HCT116 (cell line): ENCODE data around the gene KLHL35. TPM values are rescaled to one million over a fixed set of nuclear protein-coding genes. Genes with fewer than 3 reads are reported as not detected.

Experiments
- ATAC-seq: fragments of 200-7000 bp; cut with Tn5 transposase; 2 replicates; pipeline ENCODE4 v1.9.1; 2020; ENCODE audit warnings: mild to moderate bottlenecking, moderate library complexity
- BruUV-seq: library from RNA; stranded (reverse); fragments of 400-500 nt; replicated peaks from 2 replicates; lab custom pipeline; 2021; lab: Mats Ljungman, UMichigan
- CTCF ChIA-PET: fragments of 300-600 bp; sonication (Branson Sonifier 250); formaldehyde crosslinking; loops from one replicate; lab custom pipeline; 2021; ENCODE audit warnings: antibody characterized with exemption; lab: Charles Lee
- POLR2A ChIA-PET: fragments of 300-600, 350-600 bp; sonication (Branson Sonifier 250); formaldehyde crosslinking; loops from one replicate; lab custom pipeline; 2021; ENCODE audit warnings: antibody characterized with exemption; lab: Charles Lee
- RAD21 ChIA-PET, 2 experiments: fragments of 300-600 bp; sonication (Branson Sonifier 250); formaldehyde crosslinking; loops; one replicate each; lab custom pipeline; 2023; ENCODE audit warnings: low total read pairs in 2 of 2; ENCODE audit not compliant: uncharacterized antibody in 2 of 2, unreplicated experiment in 2 of 2, low non-redundant PET in 1 of 2; lab: Charles Lee
- DNase-seq: peaks from one replicate; pipeline ENCODE4 v3.0.0-alpha.2; 2010; ENCODE audit warnings: low read depth, low spot score
- H2AFZ ChIP-seq: fragments of 200-600 bp; shearing (Covaris generic), sonication (generic); 2 replicates; pipeline ENCODE4 v1.6.1; 2017; ENCODE audit warnings: low read depth, mixed run types, mixed read lengths, antibody characterized with exemption, low read length; ENCODE audit not compliant: poor library complexity, severe bottlenecking
- H3K27ac ChIP-seq: 2 replicates; pipeline ENCODE4 v1.5.1; 2012; ENCODE audit warnings: low read depth, low read length
- H3K27me3 ChIP-seq: fragments of 200-600 bp; sonication (generic); 2 replicates; pipeline ENCODE4 v1.6.1; 2016; ENCODE audit warnings: mixed run types, low read length, mixed read lengths; ENCODE audit not compliant: insufficient read depth
- H3K36me3 ChIP-seq, 2 experiments: fragments of 200-500 bp in 1 of 2; fragments of 200-600 bp in 1 of 2; sonication (Bioruptor generic) in 1 of 2; sonication (generic) in 1 of 2; 2 replicates each; pipeline versions ENCODE4 v1.5.1 to v1.6.1; 2014 to 2016; ENCODE audit warnings: low read length in 2 of 2, inconsistent platforms in 1 of 2, mixed read lengths in 1 of 2, mixed run types in 1 of 2; ENCODE audit not compliant: insufficient read depth in 2 of 2, control insufficient read depth in 1 of 2
- H3K4me1 ChIP-seq, 2 experiments: fragments of 200-600 bp in 1 of 2; sonication (generic) in 1 of 2; 2 replicates each; pipeline versions ENCODE4 v1.5.1 to v1.6.1; 2012 to 2017; ENCODE audit warnings: low read length in 2 of 2, inconsistent platforms in 1 of 2, mild to moderate bottlenecking in 1 of 2, mixed read lengths in 1 of 2, mixed run types in 1 of 2, moderate library complexity in 1 of 2; ENCODE audit not compliant: insufficient read depth in 2 of 2, control insufficient read depth in 1 of 2
- H3K4me2 ChIP-seq: fragments of 200-600 bp; sonication (generic); 2 replicates; pipeline ENCODE4 v1.6.1; 2017; ENCODE audit warnings: mixed run types, low read length, mixed read lengths
- H3K4me3 ChIP-seq, 2 experiments: fragments of 200-600 bp in 1 of 2; sonication (generic) in 1 of 2; replicated peaks in 1 of 2; 2 replicates each; pipeline ENCODE4 v1.5.1; 2011 to 2016; ENCODE audit warnings: low read length in 2 of 2, control low read depth in 1 of 2, low read depth in 1 of 2, mild to moderate bottlenecking in 1 of 2, mixed read lengths in 1 of 2, mixed run types in 1 of 2
- H3K79me2 ChIP-seq: fragments of 200-600 bp; sonication (generic); 2 replicates; pipeline ENCODE4 v1.6.1; 2017; ENCODE audit warnings: mild to moderate bottlenecking, mixed run types, low read length, moderate library complexity, mixed read lengths; ENCODE audit not compliant: insufficient read depth
- H3K9ac ChIP-seq: fragments of 200-600 bp; sonication (generic); 2 replicates; pipeline ENCODE4 v1.6.1; 2016; ENCODE audit warnings: low read length, mixed read lengths
- H3K9me2 ChIP-seq: fragments of 200-600 bp; sonication (generic), shearing (Covaris generic); 2 replicates; pipeline ENCODE4 v1.6.1; 2017; ENCODE audit warnings: mixed run types, mild to moderate bottlenecking, moderate library complexity; ENCODE audit not compliant: insufficient read depth
- H3K9me3 ChIP-seq, 2 experiments: fragments of 200-500 bp in 1 of 2; fragments of 200-600 bp in 1 of 2; sonication (Bioruptor generic) in 1 of 2; sonication (generic) in 1 of 2; 2 replicates each; pipeline ENCODE4 v1.6.1; 2014 to 2017; ENCODE audit warnings: low read length in 2 of 2, mixed read lengths in 2 of 2, inconsistent platforms in 1 of 2, low read depth in 1 of 2, mild to moderate bottlenecking in 1 of 2, mixed run types in 1 of 2, moderate library complexity in 1 of 2; ENCODE audit not compliant: control insufficient read depth in 1 of 2, insufficient read depth in 1 of 2
- H4K20me1 ChIP-seq: fragments of 200-600 bp; sonication (generic), shearing (Covaris generic); 2 replicates; pipeline ENCODE4 v1.6.1; 2017; ENCODE audit warnings: mixed run types, mild to moderate bottlenecking, moderate library complexity; ENCODE audit not compliant: insufficient read depth
- ATF3 ChIP-seq: IDR thresholded peaks from 2 replicates; pipeline ENCODE4 v1.6.1; 2012
- CEBPB ChIP-seq: IDR thresholded peaks from 2 replicates; pipeline ENCODE4 v1.6.1; 2012; ENCODE audit warnings: low read depth
- EZH2 ChIP-seq: fragments of 200-600 bp; sonication (generic); IDR thresholded peaks from 2 replicates; pipeline ENCODE4 v1.6.1; 2017; ENCODE audit warnings: antibody characterized with exemption, mixed run types
- EZH2phosphoT487 ChIP-seq: fragments of 200-600 bp; IDR thresholded peaks from 2 replicates; pipeline ENCODE4 v1.6.1; 2018; ENCODE audit warnings: antibody characterized with exemption, borderline replicate concordance
- SIN3A ChIP-seq: IDR thresholded peaks from 2 replicates; pipeline ENCODE4 v1.6.1; 2012; ENCODE audit warnings: low read depth
- SP1 ChIP-seq: IDR thresholded peaks from 2 replicates; pipeline ENCODE4 v1.6.1; 2012; ENCODE audit warnings: low read depth
- SRF ChIP-seq: IDR thresholded peaks from 2 replicates; pipeline ENCODE4 v1.6.1; 2012; ENCODE audit warnings: low read depth
- TCF7L2 ChIP-seq: IDR thresholded peaks from 2 replicates; pipeline ENCODE4 v1.7.0; 2011; ENCODE audit warnings: borderline replicate concordance, inconsistent platforms; ENCODE audit not compliant: insufficient read depth, insufficient read length; ENCODE audit errors: extremely low read depth
- YY1 ChIP-seq: IDR thresholded peaks from 2 replicates; pipeline ENCODE4 v1.6.1; 2011; ENCODE audit warnings: low read length, low read depth, moderate library complexity, mild to moderate bottlenecking; ENCODE audit not compliant: insufficient replicate concordance; ENCODE audit errors: extremely low read depth
- ZFX ChIP-seq: fragments of 450-650 bp; IDR thresholded peaks from 2 replicates; pipeline ENCODE4 v1.6.1; 2017
- intact Hi-C: fragments of 100-400 bp; cut with micrococcal nuclease; formaldehyde crosslinking; loops from 2 replicates; pipeline ENCODE4 v1.10.0; 2022
- total RNA-seq: library from RNA; stranded (reverse); gene quantifications from one replicate; pipeline ENCODE4 v1.2.1, GENCODE V29; 2021; ENCODE audit not compliant: unreplicated experiment

The KLHL35 gene
- total RNA-seq, 1 experiment from 2014 or later: 1.7 TPM

DNA sequence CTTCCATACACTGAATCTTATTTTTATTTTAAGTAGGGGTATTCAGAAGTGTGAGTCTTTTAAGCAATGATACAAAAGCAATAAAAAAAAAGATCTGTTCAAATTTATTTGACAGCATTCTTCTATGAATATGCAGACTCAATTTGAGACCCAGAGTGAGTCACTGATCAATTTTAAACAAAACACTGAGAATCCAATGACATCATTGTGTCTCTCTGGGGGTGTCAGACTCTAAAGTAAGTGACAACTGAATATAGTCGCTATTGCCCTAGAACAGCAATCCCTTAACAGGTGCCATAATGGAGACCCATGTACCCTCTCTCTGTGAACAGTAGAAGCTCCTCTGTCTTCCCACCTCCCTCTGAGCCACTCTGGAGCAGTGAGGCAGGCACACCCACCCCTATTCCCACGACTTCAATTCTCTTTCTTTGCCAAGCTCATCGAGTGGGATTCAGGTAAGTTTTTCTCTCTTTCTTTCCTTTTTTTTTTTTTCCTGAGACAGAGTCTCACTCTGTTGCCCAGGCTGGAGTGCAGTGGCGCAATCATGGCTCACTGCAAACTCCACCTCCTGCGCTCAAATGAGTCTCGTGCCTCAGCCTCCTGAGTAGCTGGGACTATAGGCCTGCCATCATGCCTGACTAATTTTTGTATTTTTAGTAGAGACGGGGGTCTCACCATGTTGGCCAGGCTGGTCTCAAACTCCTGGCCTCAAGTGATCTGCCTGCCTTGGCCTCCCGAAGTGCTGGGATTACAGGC, 38.7 kb downstream of the KLHL35 start:
- DNase-seq (no peak), ATAC-seq (no peak)
- Histone ChIP-seq H3K36me3 (no peaks in the 10 kb centered on the region), H3K9me2 (no peaks in the 10 kb centered on the region), H3K27me3 (no peaks in the 10 kb centered on the region), H3K79me2 (peaks cover under 1% of the 10 kb centered on the region), H3K4me1 (0 out of 4 replicates have a peak, but pooled peaks cover 0 to 7% of the 10 kb centered on the region in 2 experiments), H3K9ac (no peak overlapping the region), H3K4me2 (no peak overlapping the region), H3K4me3 (no peak overlapping the region), H2AFZ (no peak overlapping the region), H4K20me1 (no peaks in the 10 kb centered on the region), H3K9me3 (no peaks in the 10 kb centered on the region), H3K27ac (no peak overlapping the region)
- CTCF ChIA-PET: interaction anchor here (1.6 kb wide), 1 partner anchor 31 kb away, joined by 3 read pairs; no protein-coding TSS in a partner anchor
- POLR2A ChIA-PET: interaction anchor here (0.6 kb wide), 1 partner anchor 139 kb away, joined by 3 read pairs; no protein-coding TSS in a partner anchor
- no TSS peak for BruUV-seq
- RAD21 ChIA-PET: no interaction called here
- intact Hi-C loops: no loop called here
- no peak for TF ChIP-seq EZH2
- no peak for TF ChIP-seq CEBPB
- no peak for TF ChIP-seq ZFX
- TF ChIP-seq YY1: no peak
- no peak for TF ChIP-seq TCF7L2
- no peak for TF ChIP-seq ATF3

DNA sequence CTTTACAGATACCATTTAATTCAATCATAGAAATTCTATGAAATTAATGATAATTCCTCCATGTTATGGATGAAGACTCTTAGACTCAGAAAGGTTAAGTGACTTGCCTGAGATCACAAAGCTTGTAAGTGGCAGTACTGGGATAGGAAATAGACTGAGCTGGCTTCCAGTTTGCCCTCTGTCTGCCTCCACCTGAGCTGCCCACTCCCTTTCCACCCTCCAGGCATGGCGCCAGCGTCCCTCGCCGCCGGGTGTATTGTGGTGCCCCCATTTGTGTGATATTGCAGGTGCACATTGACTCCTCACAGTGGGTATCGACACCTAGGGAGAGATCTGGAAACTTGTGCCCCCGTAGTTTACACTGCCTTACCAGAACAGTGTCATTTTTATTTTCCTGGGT, 43.1 kb downstream of the KLHL35 start:
- Histone ChIP-seq H3K9me2 (no peaks in the 10 kb centered on the region), H3K4me3 (no peak overlapping the region), H3K4me2 (no peak overlapping the region), H3K36me3 (no peaks in the 10 kb centered on the region), H3K9ac (no peak overlapping the region), H3K79me2 (no peaks in the 10 kb centered on the region), H4K20me1 (no peaks in the 10 kb centered on the region), H3K9me3 (no peaks in the 10 kb centered on the region), H2AFZ (no peak overlapping the region), H3K27me3 (no peaks in the 10 kb centered on the region), H3K27ac (no peak overlapping the region), H3K4me1 (peaks cover 21 to 39% of the 10 kb centered on the region in 2 experiments)
- no TSS peak for BruUV-seq
- ATAC-seq (no peak), DNase-seq (no peak)
- TF ChIP-seq SIN3A (no peak), EZH2phosphoT487 (no peak), SP1 (no peak), SRF (no peak), ZFX (no peak)
- RAD21 ChIA-PET: no interaction called here
- POLR2A ChIA-PET: interaction anchor here (0.7 kb wide), 1 partner anchor 9 kb away, joined by 3 read pairs; no protein-coding TSS in a partner anchor
- intact Hi-C loops: loop anchor here (5.0 kb wide), 2 partner anchors 57 to 477 kb away; no protein-coding TSS in a partner anchor
- CTCF ChIA-PET: interaction anchor here (2.7 kb wide), 1 partner anchor 143 kb away, joined by 36 read pairs; no protein-coding TSS in a partner anchor
